HCT116 (cell line): ENCODE data around the gene RSAD2. TPM values are rescaled to one million over a fixed set of nuclear protein-coding genes. Genes with fewer than 3 reads are reported as not detected.

Experiments
- ATAC-seq: fragments of 200-7000 bp; cut with Tn5 transposase; 2 replicates; pipeline ENCODE4 v1.9.1; 2020; ENCODE audit warnings: mild to moderate bottlenecking, moderate library complexity
- BruUV-seq: library from RNA; stranded (reverse); fragments of 400-500 nt; replicated peaks from 2 replicates; lab custom pipeline; 2021; lab: Mats Ljungman, UMichigan
- CTCF ChIA-PET: fragments of 300-600 bp; sonication (Branson Sonifier 250); formaldehyde crosslinking; loops from one replicate; lab custom pipeline; 2021; ENCODE audit warnings: antibody characterized with exemption; lab: Charles Lee
- POLR2A ChIA-PET: fragments of 300-600, 350-600 bp; sonication (Branson Sonifier 250); formaldehyde crosslinking; loops from one replicate; lab custom pipeline; 2021; ENCODE audit warnings: antibody characterized with exemption; lab: Charles Lee
- RAD21 ChIA-PET, 2 experiments: fragments of 300-600 bp; sonication (Branson Sonifier 250); formaldehyde crosslinking; loops; one replicate each; lab custom pipeline; 2023; ENCODE audit warnings: low total read pairs in 2 of 2; ENCODE audit not compliant: uncharacterized antibody in 2 of 2, unreplicated experiment in 2 of 2, low non-redundant PET in 1 of 2; lab: Charles Lee
- DNase-seq: peaks from one replicate; pipeline ENCODE4 v3.0.0-alpha.2; 2010; ENCODE audit warnings: low read depth, low spot score
- H2AFZ ChIP-seq: fragments of 200-600 bp; shearing (Covaris generic), sonication (generic); 2 replicates; pipeline ENCODE4 v1.6.1; 2017; ENCODE audit warnings: low read depth, mixed run types, mixed read lengths, antibody characterized with exemption, low read length; ENCODE audit not compliant: poor library complexity, severe bottlenecking
- H3K27ac ChIP-seq: 2 replicates; pipeline ENCODE4 v1.5.1; 2012; ENCODE audit warnings: low read depth, low read length
- H3K27me3 ChIP-seq: fragments of 200-600 bp; sonication (generic); 2 replicates; pipeline ENCODE4 v1.6.1; 2016; ENCODE audit warnings: mixed run types, low read length, mixed read lengths; ENCODE audit not compliant: insufficient read depth
- H3K36me3 ChIP-seq, 2 experiments: fragments of 200-500 bp in 1 of 2; fragments of 200-600 bp in 1 of 2; sonication (Bioruptor generic) in 1 of 2; sonication (generic) in 1 of 2; 2 replicates each; pipeline versions ENCODE4 v1.5.1 to v1.6.1; 2014 to 2016; ENCODE audit warnings: low read length in 2 of 2, inconsistent platforms in 1 of 2, mixed read lengths in 1 of 2, mixed run types in 1 of 2; ENCODE audit not compliant: insufficient read depth in 2 of 2, control insufficient read depth in 1 of 2
- H3K4me1 ChIP-seq, 2 experiments: fragments of 200-600 bp in 1 of 2; sonication (generic) in 1 of 2; 2 replicates each; pipeline versions ENCODE4 v1.5.1 to v1.6.1; 2012 to 2017; ENCODE audit warnings: low read length in 2 of 2, inconsistent platforms in 1 of 2, mild to moderate bottlenecking in 1 of 2, mixed read lengths in 1 of 2, mixed run types in 1 of 2, moderate library complexity in 1 of 2; ENCODE audit not compliant: insufficient read depth in 2 of 2, control insufficient read depth in 1 of 2
- H3K4me2 ChIP-seq: fragments of 200-600 bp; sonication (generic); 2 replicates; pipeline ENCODE4 v1.6.1; 2017; ENCODE audit warnings: mixed run types, low read length, mixed read lengths
- H3K4me3 ChIP-seq, 2 experiments: fragments of 200-600 bp in 1 of 2; sonication (generic) in 1 of 2; replicated peaks in 1 of 2; 2 replicates each; pipeline ENCODE4 v1.5.1; 2011 to 2016; ENCODE audit warnings: low read length in 2 of 2, control low read depth in 1 of 2, low read depth in 1 of 2, mild to moderate bottlenecking in 1 of 2, mixed read lengths in 1 of 2, mixed run types in 1 of 2
- H3K79me2 ChIP-seq: fragments of 200-600 bp; sonication (generic); 2 replicates; pipeline ENCODE4 v1.6.1; 2017; ENCODE audit warnings: mild to moderate bottlenecking, mixed run types, low read length, moderate library complexity, mixed read lengths; ENCODE audit not compliant: insufficient read depth
- H3K9ac ChIP-seq: fragments of 200-600 bp; sonication (generic); 2 replicates; pipeline ENCODE4 v1.6.1; 2016; ENCODE audit warnings: low read length, mixed read lengths
- H3K9me2 ChIP-seq: fragments of 200-600 bp; sonication (generic), shearing (Covaris generic); 2 replicates; pipeline ENCODE4 v1.6.1; 2017; ENCODE audit warnings: mixed run types, mild to moderate bottlenecking, moderate library complexity; ENCODE audit not compliant: insufficient read depth
- H3K9me3 ChIP-seq, 2 experiments: fragments of 200-500 bp in 1 of 2; fragments of 200-600 bp in 1 of 2; sonication (Bioruptor generic) in 1 of 2; sonication (generic) in 1 of 2; 2 replicates each; pipeline ENCODE4 v1.6.1; 2014 to 2017; ENCODE audit warnings: low read length in 2 of 2, mixed read lengths in 2 of 2, inconsistent platforms in 1 of 2, low read depth in 1 of 2, mild to moderate bottlenecking in 1 of 2, mixed run types in 1 of 2, moderate library complexity in 1 of 2; ENCODE audit not compliant: control insufficient read depth in 1 of 2, insufficient read depth in 1 of 2
- H4K20me1 ChIP-seq: fragments of 200-600 bp; sonication (generic), shearing (Covaris generic); 2 replicates; pipeline ENCODE4 v1.6.1; 2017; ENCODE audit warnings: mixed run types, mild to moderate bottlenecking, moderate library complexity; ENCODE audit not compliant: insufficient read depth
- JUND ChIP-seq: IDR thresholded peaks from 2 replicates; pipeline ENCODE4 v1.6.1; 2012
- POLR2A ChIP-seq: IDR thresholded peaks from 2 replicates; pipeline ENCODE4 v1.7.0; 2011; ENCODE audit warnings: borderline replicate concordance; ENCODE audit not compliant: insufficient read depth, insufficient read length; ENCODE audit errors: extremely low read depth
- REST ChIP-seq: IDR thresholded peaks from 2 replicates; pipeline ENCODE4 v1.6.1; 2012; ENCODE audit warnings: low read depth
- SIN3A ChIP-seq: IDR thresholded peaks from 2 replicates; pipeline ENCODE4 v1.6.1; 2012; ENCODE audit warnings: low read depth
- ZNF274 ChIP-seq: fragments of 200-500 bp; sonication (Bioruptor generic); IDR thresholded peaks from 2 replicates; pipeline ENCODE4 v1.6.1; 2014; ENCODE audit warnings: mild to moderate bottlenecking, low read depth, low read length, inconsistent platforms
- intact Hi-C: fragments of 100-400 bp; cut with micrococcal nuclease; formaldehyde crosslinking; loops from 2 replicates; pipeline ENCODE4 v1.10.0; 2022
- total RNA-seq: library from RNA; stranded (reverse); gene quantifications from one replicate; pipeline ENCODE4 v1.2.1, GENCODE V29; 2021; ENCODE audit not compliant: unreplicated experiment
- TF ChIP-seq, protein P1 (sequence below): IDR thresholded peaks from 2 replicates; pipeline ENCODE4 v1.6.1; 2012

RSAD2 gene
- total RNA-seq, 1 experiment from 2014 or later, result not detected

- TF ChIP-seq REST, result no peak
- TF ChIP-seq ZNF274, result no peak
Observed at GRCh38 chr2:6924101-6924923, 46.7 kb downstream of the RSAD2 start (continued).

- intact Hi-C loops, result no loop called here
- RAD21 ChIA-PET, result no interaction called here
- H3K4me2 ChIP-seq, result no peak overlapping the region
- BruUV-seq, result no TSS peak
- no peak overlapping the region for H3K4me3 ChIP-seq
- no peaks in the 10 kb centered on the region for H3K27me3 ChIP-seq
- no peak for DNase-seq
- TF ChIP-seq JUND (no peak), REST (no peak), POLR2A (no peak), SIN3A (no peak)
- TF ChIP-seq, protein P1, sequence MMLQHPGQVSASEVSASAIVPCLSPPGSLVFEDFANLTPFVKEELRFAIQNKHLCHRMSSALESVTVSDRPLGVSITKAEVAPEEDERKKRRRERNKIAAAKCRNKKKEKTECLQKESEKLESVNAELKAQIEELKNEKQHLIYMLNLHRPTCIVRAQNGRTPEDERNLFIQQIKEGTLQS, result no peak
- TF ChIP-seq, all 23 proteins: peak for 0
- Histone ChIP-seq H2AFZ (no peak overlapping the region), H4K20me1 (no peaks in the 10 kb centered on the region), H3K27ac (no peak overlapping the region), H3K4me1 (peaks cover 3 to 7% of the 10 kb centered on the region in 2 experiments; a peak in 3 of 4 replicates), H3K9me2 (no peaks in the 10 kb centered on the region), H3K36me3 (no peaks in the 10 kb centered on the region), H3K9me3 (no peaks in the 10 kb centered on the region), H3K79me2 (no peaks in the 10 kb centered on the region; the same call in none of the 2 replicates), H3K9ac (no peak overlapping the region)
- no peak for ATAC-seq
- CTCF ChIA-PET, result no interaction called here
- POLR2A ChIA-PET, result no interaction called here
Observed at GRCh38 chr2:6924924-6925409, 47.4 kb downstream of the RSAD2 start.
